Heart left ventricle (tissue), 16 donors: Measurements from ENCODE around the gene ALDH1L1. TPM values are rescaled to one million over a fixed set of nuclear protein-coding genes. Genes with fewer than 3 reads are reported as not detected.

Source experiments
- ATAC-seq, 4 donors: fragments of 200-7000 bp; cut with Tn5 transposase; one replicate each; pipeline ENCODE4 v1.9.1; 2020 to 2022; ENCODE audit warnings: moderate library complexity in 4 of 4, mild to moderate bottlenecking in 3 of 4, moderate number of reproducible peaks in 1 of 4
- DNase-seq, 5 donors: peaks; one replicate each; pipeline ENCODE4 v3.0.0-alpha.2; 2020
- H3K27ac ChIP-seq, 12 donors: fragments of 200-600 bp; sonication (generic) in 4 of 12; one replicate each; pipeline versions ENCODE4 v1.5.0 to v1.8.0; 2016 to 2022; ENCODE audit warnings: mild to moderate bottlenecking in 2 of 12
- H3K27me3 ChIP-seq, 9 donors: fragments of 200-600 bp; sonication (generic) in 2 of 9; one replicate each; pipeline versions ENCODE4 v1.5.1 to v1.8.0; 2016 to 2022; ENCODE audit warnings: mild to moderate bottlenecking in 3 of 9
- H3K36me3 ChIP-seq, 9 donors: fragments of 200-600 bp; sonication (generic) in 2 of 9; one replicate each; pipeline versions ENCODE4 v1.5.0 to v1.8.0; 2018 to 2022; ENCODE audit warnings: mild to moderate bottlenecking in 2 of 9
- H3K4me1 ChIP-seq, 12 donors: fragments of 200-600 bp; sonication (generic) in 4 of 12; one replicate each; pipeline versions ENCODE4 v1.5.0 to v1.8.0; 2016 to 2022; ENCODE audit warnings: mild to moderate bottlenecking in 3 of 12
- H3K4me3 ChIP-seq, 12 donors: fragments of 200-600 bp; sonication (generic) in 4 of 12; one replicate each; pipeline versions ENCODE4 v1.5.0 to v1.8.0; 2017 to 2022; ENCODE audit warnings: mild to moderate bottlenecking in 9 of 12, moderate library complexity in 4 of 12
- H3K9me3 ChIP-seq, 12 donors: fragments of 200-600 bp; sonication (generic) in 4 of 12; one replicate each; pipeline versions ENCODE4 v1.5.0 to v1.8.0; 2016 to 2022; ENCODE audit warnings: mild to moderate bottlenecking in 1 of 12
- POLR2A ChIP-seq, 2 donors: fragments of 450-650 bp; IDR thresholded peaks; one replicate each; pipeline ENCODE4 v1.6.1; 2017; ENCODE audit warnings: antibody characterized with exemption in 2 of 2, mild to moderate bottlenecking in 2 of 2, moderate library complexity in 2 of 2
- WGBS, 4 donors: extraction: QIAGEN DNeasy Blood & Tissue Kit in 2 of 4; methylation state at CpG; one replicate each; pipeline versions ENCODE4 v1.1.5 to v1.1.7; 2013 to 2018; 5-methylcytosine and 5-hydroxymethylcytosine counted together
- intact Hi-C, 10 donors: fragments of 100-400 bp; cut with DNase I; formaldehyde crosslinking; loops; one replicate each; pipeline versions ENCODE4 v1.11.1 to v1.14.2; 2022
- polyA plus RNA-seq, 2 donors: library from polyadenylated mRNA; stranded (reverse); fragments of 200-250 nt; gene quantifications; one replicate each; pipeline ENCODE4 v1.2.3, GENCODE V29; 2013
- total RNA-seq, 9 donors: library from RNA; depleted of rRNA in 2 of 9; stranded (reverse); fragments of >200 nt in 2 of 9; fragmentation: NEBNext Ultra II Directional in 3 of 9; extraction: Animal tissue kit (Norgen Biotek cat#: 25700) in 3 of 9; gene quantifications; one replicate each; pipeline versions ENCODE4 v1.1.0 to v1.2.4, GENCODE V29; 2016 to 2023
- TF ChIP-seq, protein P1 (sequence below), 12 donors: fragments of 200-600 bp; sonication (generic) in 4 of 12; IDR thresholded peaks; one replicate each; pipeline versions ENCODE4 v1.5.0 to v1.8.0; 2018 to 2022; ENCODE audit warnings: antibody characterized with exemption in 12 of 12, mild to moderate bottlenecking in 5 of 12
- donor health status: ischemic (EF 13 %, LVEDD 7.1; RV severe dilation, severe dysfunction).
- donor health status: healthy with polysubstance abuse.
- donor health status: DM: no; HTN: yes; CAD: no.
- donor health status: DM: no; HTN: no; CAD: no.
- donor health status: ischemic (EF 25% LVEDD 6.9; RV normal size, moderate dysfunction).
- donor health status: ischemic (EF 25% LVEDD 5.7; RV mildly dilated, moderate dysfunction).
- donor health status: healthy.
- donor health status: DM: yes; HTN: yes; CAD: no.
- donor health status: ischemic (EF 35%, LVEDD 5.7; RV mildly dilated, moderate dysfunction).
- donor health status: nonischemic (EF 11% LVEDD 7.7; RV severe dilation, severe dysfunction).
- donor health status: DM: yes; HTN: yes; CAD: no.
- donor health status: PGD.
- donor health status: ischemic (EF 29% LVEDD 5.4; RV normal size, mild dysfunction).
- donor health status: nonischemic (EF 23%, LVEDD 6.1; RV moderate dilation, normal function).

The ALDH1L1 gene
- total and polyA plus RNA-seq, 11 donors = 13.4 to 74.1 (median 29.0) TPM

DNA sequence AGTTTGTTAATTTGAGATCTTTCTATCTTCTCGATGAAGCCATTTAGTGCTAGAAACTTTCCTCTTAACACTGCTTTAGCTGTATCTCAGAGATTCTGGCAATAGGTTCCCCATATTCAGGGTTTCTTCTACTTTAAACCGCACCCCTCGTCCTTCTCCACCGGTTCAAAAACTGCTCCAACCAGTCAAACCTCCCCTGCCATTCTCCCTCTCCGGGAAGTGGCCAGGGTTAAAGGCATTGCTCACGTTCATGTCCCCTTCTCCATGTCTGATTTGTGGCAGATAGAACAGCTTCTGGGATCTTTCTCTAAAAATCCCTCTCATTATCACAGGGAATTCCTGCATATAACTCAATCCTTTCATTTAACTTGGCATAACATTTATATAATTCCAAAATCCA, 14.4 kb downstream of the ALDH1L1 start:
- Histone ChIP-seq H3K27me3 (peaks cover 0 to 12% (median 0%) of the 10 kb centered on the region in 9 donors), H3K36me3 (no peaks in the 10 kb centered on the region), H3K27ac (no peak overlapping the region), H3K4me3 (no peak overlapping the region), H3K4me1 (peaks cover 0 to 8% (median 0%) of the 10 kb centered on the region in 12 donors), H3K9me3 (no peaks in the 10 kb centered on the region)
- no peak for DNase-seq
- WGBS, 4 donors = 72 to 80% (median 74%) methylated on average over 6 of the region's 6 CpGs
- no peak for TF ChIP-seq POLR2A (IDR thresholded peaks at IDR 0.05)
- TF ChIP-seq, protein P1, sequence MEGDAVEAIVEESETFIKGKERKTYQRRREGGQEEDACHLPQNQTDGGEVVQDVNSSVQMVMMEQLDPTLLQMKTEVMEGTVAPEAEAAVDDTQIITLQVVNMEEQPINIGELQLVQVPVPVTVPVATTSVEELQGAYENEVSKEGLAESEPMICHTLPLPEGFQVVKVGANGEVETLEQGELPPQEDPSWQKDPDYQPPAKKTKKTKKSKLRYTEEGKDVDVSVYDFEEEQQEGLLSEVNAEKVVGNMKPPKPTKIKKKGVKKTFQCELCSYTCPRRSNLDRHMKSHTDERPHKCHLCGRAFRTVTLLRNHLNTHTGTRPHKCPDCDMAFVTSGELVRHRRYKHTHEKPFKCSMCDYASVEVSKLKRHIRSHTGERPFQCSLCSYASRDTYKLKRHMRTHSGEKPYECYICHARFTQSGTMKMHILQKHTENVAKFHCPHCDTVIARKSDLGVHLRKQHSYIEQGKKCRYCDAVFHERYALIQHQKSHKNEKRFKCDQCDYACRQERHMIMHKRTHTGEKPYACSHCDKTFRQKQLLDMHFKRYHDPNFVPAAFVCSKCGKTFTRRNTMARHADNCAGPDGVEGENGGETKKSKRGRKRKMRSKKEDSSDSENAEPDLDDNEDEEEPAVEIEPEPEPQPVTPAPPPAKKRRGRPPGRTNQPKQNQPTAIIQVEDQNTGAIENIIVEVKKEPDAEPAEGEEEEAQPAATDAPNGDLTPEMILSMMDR (IDR thresholded peaks at IDR 0.05) = no peak
- intact Hi-C loops = no loop called here
- no peak for ATAC-seq

DNA sequence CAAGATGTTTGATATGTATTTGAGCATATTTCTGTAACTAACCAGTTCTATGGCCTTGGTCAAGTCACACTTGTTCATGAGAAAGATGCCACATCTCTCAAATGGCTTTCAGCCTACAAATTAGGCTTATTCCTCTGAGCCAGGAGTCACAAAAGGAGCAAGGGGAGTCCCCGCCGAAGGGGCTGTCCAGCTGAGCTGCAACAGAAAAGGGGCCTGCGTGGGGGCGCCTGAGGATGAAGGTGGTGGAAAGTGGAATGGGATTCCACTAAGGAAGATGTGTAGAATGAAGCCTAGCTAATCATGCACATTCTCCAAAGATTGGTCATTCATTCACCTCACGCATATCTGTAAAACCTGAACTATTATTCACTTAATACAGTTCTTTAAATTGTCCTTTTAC, 19.1 kb downstream of the ALDH1L1 start:
- DNase-seq = no peak
- Histone ChIP-seq H3K27me3 (no peaks in the 10 kb centered on the region), H3K4me1 (no peaks in the 10 kb centered on the region), H3K9me3 (no peaks in the 10 kb centered on the region), H3K4me3 (no peak overlapping the region), H3K36me3 (peaks cover 0 to 12% (median 0%) of the 10 kb centered on the region in 9 donors), H3K27ac (no peak overlapping the region)
- no peak for ATAC-seq
- no peak for TF ChIP-seq POLR2A (IDR thresholded peaks at IDR 0.05)
- TF ChIP-seq, protein P1 (IDR thresholded peaks at IDR 0.05) = no peak
- 91 to 94% (median 93%) methylated on average over 5 of the region's 5 CpGs for WGBS, 4 donors
- intact Hi-C loops = no loop called here

DNA sequence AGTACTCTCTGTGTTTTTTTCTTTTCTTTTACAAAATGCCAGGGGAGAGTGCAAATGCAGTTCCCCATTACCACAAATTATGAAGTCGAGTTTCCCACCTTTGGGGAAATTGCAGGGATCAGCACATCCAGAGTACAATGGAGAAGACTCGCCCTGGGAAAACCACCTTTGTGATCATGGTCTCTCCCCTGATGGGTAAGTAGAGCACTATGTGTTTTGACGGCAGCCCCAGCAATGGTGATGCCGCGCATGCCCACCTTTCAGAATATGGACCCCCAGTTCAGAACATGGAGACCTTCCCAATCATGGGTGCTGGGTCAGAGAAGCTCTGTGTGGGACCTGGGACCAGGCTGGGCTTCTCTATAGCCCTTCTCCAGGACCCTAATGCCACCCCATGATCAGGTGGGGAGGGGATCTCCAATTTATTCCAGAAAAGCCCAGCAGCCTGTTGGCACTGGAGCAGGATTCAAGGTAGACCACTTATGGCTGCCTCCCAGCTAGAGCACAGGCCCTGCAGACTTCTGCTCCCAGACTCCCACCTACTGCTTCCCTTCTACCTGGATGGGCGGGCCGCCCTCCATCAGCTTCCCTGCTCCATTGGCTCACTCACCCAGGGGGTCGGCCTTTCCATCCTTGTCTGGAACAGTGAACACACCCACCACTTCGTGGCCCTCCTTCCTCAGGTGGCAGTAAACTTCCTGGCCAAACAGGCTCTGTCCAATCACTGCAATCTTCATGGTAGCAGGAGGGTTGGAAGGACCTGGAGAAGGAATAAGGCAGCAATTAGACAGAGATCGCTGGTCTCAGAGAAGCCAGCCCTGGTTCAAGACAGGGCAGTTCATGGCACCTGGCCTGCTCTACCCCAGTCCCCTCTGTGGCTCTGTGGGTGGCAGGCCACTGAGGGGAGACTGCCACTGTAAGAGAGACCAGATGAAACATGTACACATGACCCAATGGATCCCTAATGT, 19.9 kb downstream of the ALDH1L1 start:
- H3K36me3 ChIP-seq = peaks cover 0 to 12% (median 0%) of the 10 kb centered on the region in 9 donors
- no peaks in the 10 kb centered on the region for H3K9me3 ChIP-seq
- no peak overlapping the region for H3K4me3 ChIP-seq
- H3K27me3 ChIP-seq = no peaks in the 10 kb centered on the region
- DNase-seq (no peak), ATAC-seq (no peak)
- H3K4me1 ChIP-seq = no peaks in the 10 kb centered on the region
- WGBS, 4 donors = 91 to 93% (median 93%) methylated on average over 10 of the region's 10 CpGs
- TF ChIP-seq, protein P1 (IDR thresholded peaks at IDR 0.05) = no peak
- TF ChIP-seq POLR2A (IDR thresholded peaks at IDR 0.05) = no peak
- intact Hi-C loops = no loop called here
- H3K27ac ChIP-seq = no peak overlapping the region

DNA sequence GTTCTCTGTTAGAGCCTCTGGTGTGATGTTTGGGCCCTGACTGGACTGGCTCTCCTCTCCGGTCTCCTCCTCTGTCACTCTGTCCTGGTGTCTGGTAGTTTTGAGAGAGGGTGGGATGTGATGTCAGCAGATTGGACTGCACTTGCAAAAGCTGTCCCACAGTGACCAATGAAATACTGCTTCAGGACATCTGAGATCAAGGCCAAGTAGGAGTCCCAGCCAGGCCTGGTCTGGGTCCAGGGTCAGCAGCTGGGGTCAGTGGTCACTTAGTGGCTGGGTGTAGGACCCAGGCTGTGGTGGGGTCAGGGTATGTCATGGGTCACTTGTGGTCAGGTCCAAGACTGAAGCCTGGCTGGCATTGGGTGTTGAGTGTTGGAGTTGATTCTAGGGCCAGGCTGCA, 20.9 kb downstream of the ALDH1L1 start:
- Histone ChIP-seq H3K27me3 (no peaks in the 10 kb centered on the region), H3K36me3 (peaks cover 0 to 12% (median 0%) of the 10 kb centered on the region in 9 donors), H3K27ac (no peak overlapping the region), H3K4me1 (no peaks in the 10 kb centered on the region), H3K4me3 (no peak overlapping the region), H3K9me3 (no peaks in the 10 kb centered on the region)
- 71 to 83% (median 82%) methylated on average over 1 of the region's 1 CpG for whole genome bisulfite sequencing, 4 donors
- intact Hi-C loops = no loop called here
- no peak for DNase-seq
- ATAC-seq = peak in 2 of 4 donors; percentile 20 to 26
- TF ChIP-seq, protein P1 (IDR thresholded peaks at IDR 0.05) = no peak
- TF ChIP-seq POLR2A (IDR thresholded peaks at IDR 0.05) = no peak
